Measurements from ENCODE around the gene MAMSTR. TPM values are rescaled to one million over a fixed set of nuclear protein-coding genes. Genes with fewer than 3 reads are reported as not detected.

Gene MAMSTR
- total and polyA plus RNA-seq, 2 of the 4 experiments (the other 2 are of a cell fraction), result 0.18 to 1.9 TPM

DNA sequence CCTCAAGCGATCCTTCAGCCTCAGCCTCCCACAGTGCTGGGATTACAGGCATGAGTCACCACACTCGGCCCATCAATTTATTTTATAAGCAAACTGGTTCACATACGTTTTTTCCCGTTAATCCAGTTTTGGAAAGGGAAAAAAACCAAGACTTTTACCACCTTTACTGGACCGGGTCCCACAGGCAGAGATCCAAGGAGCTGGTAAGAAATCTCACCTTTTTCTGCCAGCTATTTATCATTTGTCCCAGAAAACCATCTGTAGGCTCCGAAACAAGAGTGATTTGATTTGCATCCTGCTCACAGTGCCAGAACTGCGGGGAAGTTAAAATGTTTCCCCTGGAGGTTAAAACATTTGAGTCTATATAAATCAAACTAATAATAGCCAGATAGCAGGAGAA lies 30.1 kb downstream of the MAMSTR start:
- Histone ChIP-seq H3K36me3 (ENCODE audit: control insufficient read depth, insufficient read depth, low read length) (no peaks in the 10 kb centered on the region), H3K4ac (ENCODE audit: low read depth, low read length) (no peak overlapping the region), H2BK20ac (ENCODE audit: low read depth, low read length) (no peak overlapping the region), H3K9me3 (ENCODE audit: control insufficient read depth, insufficient read depth, low read length) (no peaks in the 10 kb centered on the region), H2AK9ac (replicated peaks; ENCODE audit: low read depth, low read length, poor library complexity) (no peak overlapping the region), H2BK120ac (ENCODE audit: low read depth, low read length) (no peak overlapping the region), H3K27me3 (ENCODE audit: control insufficient read depth, insufficient read depth, low read length) (peaks cover 3% of the 10 kb centered on the region; the same call in 1 of the 2 replicates), H2BK15ac (ENCODE audit: low read depth, low read length) (no peak overlapping the region), H3K4me1 (ENCODE audit: control insufficient read depth, insufficient read depth, low read length) (no peaks in the 10 kb centered on the region), H2AFZ (replicated peaks; ENCODE audit: low read length, poor library complexity) (no peak overlapping the region), H4K20me1 (ENCODE audit: insufficient read depth, low read length) (no peaks in the 10 kb centered on the region), H3K9me1 (ENCODE audit: insufficient read depth, low read length) (no peaks in the 10 kb centered on the region), H2BK5ac (ENCODE audit: low read depth, low read length, poor library complexity, severe bottlenecking) (no peak overlapping the region), H3K9ac (ENCODE audit: low read depth, low read length) (no peak overlapping the region), H3K79me1 (ENCODE audit: low read depth in 1 of 2, low read length in 2 of 2) (no peaks in the 10 kb centered on the region), H3K23ac (ENCODE audit: low read depth, low read length) (no peak overlapping the region), H3K18ac (ENCODE audit: low read depth, low read length) (no peak overlapping the region), H3K56ac (ENCODE audit: extremely low read depth, insufficient read depth, low read length) (no peak overlapping the region), H3K4me2 (ENCODE audit: low read depth, low read length) (no peak overlapping the region), H2AK5ac (ENCODE audit: low read depth, low read length) (no peak overlapping the region), H4K8ac (ENCODE audit: low read depth in 2 of 2, low read length in 2 of 2) (no peak overlapping the region), H4K5ac (ENCODE audit: low read depth, low read length) (no peak overlapping the region), H3K4me3 (ENCODE audit: insufficient read depth, low read depth, low read length) (no peak overlapping the region), H3K27ac (ENCODE audit: insufficient read depth, low read length) (no peak overlapping the region), H4K91ac (ENCODE audit: insufficient read depth, low read depth, low read length) (no peak overlapping the region), H3K14ac (replicated peaks; ENCODE audit: low read depth, low read length) (no peak overlapping the region)
- POLR2A ChIA-PET (ENCODE audit: unreplicated experiment), result no interaction called here
- WGBS, 2 experiments (ENCODE audit: extremely low coverage in 2 of 2, insufficient read length in 1 of 2), result 40% methylated on average over 1 of the region's 7 CpGs; no CpG with 5 or more reads in 1 of the 2 experiments
- no peak for DNase-seq
- dilution Hi-C loops (cut with HindIII; ENCODE audit: low sequenced_read_pairs, unreplicated experiment) (no loop called here), in situ Hi-C loops (cut with MboI; ENCODE audit: low sequenced_read_pairs) (no loop called here), intact Hi-C loops (cut with micrococcal nuclease) (no loop called here)
- CTCF ChIA-PET, result no interaction called here
- no peak for TF ChIP-seq RFX5 (IDR thresholded peaks at IDR 0.05; ENCODE audit: low read depth, low read length)
- no peak for TF ChIP-seq NFE2L2 (IDR thresholded peaks at IDR 0.05; ENCODE audit: low read depth, low read length)
- TF ChIP-seq POLR2A (IDR thresholded peaks at IDR 0.05; ENCODE audit: low read depth, low read length), result no peak
- TF ChIP-seq, protein P1, sequence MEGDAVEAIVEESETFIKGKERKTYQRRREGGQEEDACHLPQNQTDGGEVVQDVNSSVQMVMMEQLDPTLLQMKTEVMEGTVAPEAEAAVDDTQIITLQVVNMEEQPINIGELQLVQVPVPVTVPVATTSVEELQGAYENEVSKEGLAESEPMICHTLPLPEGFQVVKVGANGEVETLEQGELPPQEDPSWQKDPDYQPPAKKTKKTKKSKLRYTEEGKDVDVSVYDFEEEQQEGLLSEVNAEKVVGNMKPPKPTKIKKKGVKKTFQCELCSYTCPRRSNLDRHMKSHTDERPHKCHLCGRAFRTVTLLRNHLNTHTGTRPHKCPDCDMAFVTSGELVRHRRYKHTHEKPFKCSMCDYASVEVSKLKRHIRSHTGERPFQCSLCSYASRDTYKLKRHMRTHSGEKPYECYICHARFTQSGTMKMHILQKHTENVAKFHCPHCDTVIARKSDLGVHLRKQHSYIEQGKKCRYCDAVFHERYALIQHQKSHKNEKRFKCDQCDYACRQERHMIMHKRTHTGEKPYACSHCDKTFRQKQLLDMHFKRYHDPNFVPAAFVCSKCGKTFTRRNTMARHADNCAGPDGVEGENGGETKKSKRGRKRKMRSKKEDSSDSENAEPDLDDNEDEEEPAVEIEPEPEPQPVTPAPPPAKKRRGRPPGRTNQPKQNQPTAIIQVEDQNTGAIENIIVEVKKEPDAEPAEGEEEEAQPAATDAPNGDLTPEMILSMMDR (conservative IDR thresholded peaks at IDR 0.05; ENCODE audit: low read depth, low read length), result no peak
- no peak for ATAC-seq (ENCODE audit: low read depth)
- no TSS peak for BruUV-seq (replicated peaks)
